Keratinocyte (primary cell): Measurements from ENCODE around the gene IFITM10. TPM values are rescaled to one million over a fixed set of nuclear protein-coding genes. Genes with fewer than 3 reads are reported as not detected.

ENCODE experiments used
- DNase-seq: peaks from one replicate; pipeline ENCODE4 v3.0.0-alpha.2; 2011; ENCODE audit warnings: low read depth, missing footprints, low spot score
- FAIRE-seq: peaks from 2 replicates; lab custom pipeline; 2011; peaks lifted over from hg19 to GRCh38; lab: Jason Lieb, UNC
- H2AFZ ChIP-seq: 2 replicates; pipeline ENCODE4 v1.6.0; 2012; ENCODE audit warnings: low read length, control low read depth, inconsistent platforms; ENCODE audit not compliant: control insufficient read depth
- H3K27ac ChIP-seq: 2 replicates; pipeline ENCODE4 v1.5.1; 2011; ENCODE audit warnings: low read length; ENCODE audit not compliant: control insufficient read depth, insufficient read depth
- H3K27me3 ChIP-seq: 3 replicates; pipeline ENCODE4 v1.6.0; 2011; ENCODE audit warnings: low read length; ENCODE audit not compliant: control insufficient read depth, insufficient read depth; ENCODE audit errors: extremely low read depth
- H3K36me3 ChIP-seq, 2 experiments: 2 replicates in 1 of 2; 3 replicates in 1 of 2; pipeline ENCODE4 v1.5.1; 2011; ENCODE audit warnings: low read length in 2 of 2, mild to moderate bottlenecking in 1 of 2; ENCODE audit not compliant: control insufficient read depth in 2 of 2, insufficient read depth in 2 of 2; ENCODE audit errors: extremely low read depth in 1 of 2
- H3K4me1 ChIP-seq: 3 replicates; pipeline ENCODE4 v1.5.1; 2011; ENCODE audit warnings: low read length; ENCODE audit not compliant: control insufficient read depth, insufficient read depth; ENCODE audit errors: extremely low read depth
- H3K4me2 ChIP-seq: 3 replicates; pipeline ENCODE4 v1.6.0; 2011; ENCODE audit warnings: low read depth, low read length; ENCODE audit not compliant: control insufficient read depth, insufficient read depth; ENCODE audit errors: extremely low read depth
- H3K4me3 ChIP-seq, 3 experiments: fragments of 200-600 bp in 1 of 3; sonication (generic) in 1 of 3; 2 replicates in 2 of 3; 3 replicates in 1 of 3; pipeline ENCODE4 v1.5.1; 2011 to 2016; ENCODE audit warnings: low read length in 3 of 3, mild to moderate bottlenecking in 3 of 3, control low read depth in 2 of 3, inconsistent platforms in 1 of 3, low read depth in 1 of 3, mixed read lengths in 1 of 3, mixed run types in 1 of 3, moderate library complexity in 1 of 3; ENCODE audit not compliant: control insufficient read depth in 2 of 3, insufficient read depth in 2 of 3; ENCODE audit errors: extremely low read depth in 1 of 3
- H3K79me2 ChIP-seq: 2 replicates; pipeline ENCODE4 v1.6.0; 2012; ENCODE audit warnings: low read length; ENCODE audit not compliant: control insufficient read depth, insufficient read depth
- H3K9ac ChIP-seq: 3 replicates; pipeline ENCODE4 v1.6.0; 2011; ENCODE audit warnings: low read length; ENCODE audit not compliant: control insufficient read depth, insufficient read depth; ENCODE audit errors: extremely low read depth
- H3K9me1 ChIP-seq: 3 replicates; pipeline ENCODE4 v1.6.0; 2011; ENCODE audit warnings: low read length; ENCODE audit not compliant: control insufficient read depth, insufficient read depth; ENCODE audit errors: extremely low read depth
- H3K9me3 ChIP-seq: 2 replicates; pipeline ENCODE4 v1.5.1; 2012; ENCODE audit warnings: low read depth, low read length; ENCODE audit not compliant: control insufficient read depth
- H4K20me1 ChIP-seq: 3 replicates; pipeline ENCODE4 v1.6.0; 2011; ENCODE audit warnings: low read length; ENCODE audit not compliant: control insufficient read depth, insufficient read depth; ENCODE audit errors: extremely low read depth
- CTCF ChIP-seq, 3 experiments: IDR thresholded peaks in 1 of 3; conservative IDR thresholded peaks in 1 of 3; optimal IDR thresholded peaks in 1 of 3; 2 replicates in 2 of 3; 3 replicates in 1 of 3; pipeline versions ENCODE3 to v1.5.1; 2011; ENCODE audit warnings: low read length in 3 of 3, mild to moderate bottlenecking in 3 of 3, moderate library complexity in 2 of 3, control low read depth in 1 of 3, inconsistent platforms in 1 of 3; ENCODE audit not compliant: insufficient read depth in 2 of 3; ENCODE audit errors: extremely low read depth in 1 of 3
- EZH2 ChIP-seq: IDR thresholded peaks from one replicate; pipeline ENCODE4 v1.6.1; 2012; ENCODE audit warnings: inconsistent platforms, mild to moderate bottlenecking, low read length, moderate library complexity
- dilution Hi-C: fragments of 300-500 bp; cut with MboI; formaldehyde crosslinking; loops from one replicate; pipeline ENCODE4 v1.7.0; 2020; ENCODE audit warnings: low sequenced_read_pairs; ENCODE audit not compliant: extremely low pct_ligation_motif_present
- polyA plus RNA-seq, 5 experiments: library from polyadenylated mRNA; depleted of rRNA in 3 of 5; stranded (reverse) in 3 of 5; stranded (forward) in 1 of 5; unstranded in 1 of 5; fragments of >200 nt; gene quantifications; 1 replicate in 1 of 5; 2 replicates in 3 of 5; 3 replicates in 1 of 5; pipeline versions ENCODE4 v1.2.1 to v1.2.3, GENCODE V29; 2011 to 2012; ENCODE audit warnings: missing spikeins in 2 of 5, low read depth in 1 of 5, low replicate concordance in 1 of 5

Gene IFITM10
- polyA plus RNA-seq, 1 donor (not counting 4 experiments of a cell fraction or from before 2014, with no cell fraction given) = 0.14 TPM

DNA sequence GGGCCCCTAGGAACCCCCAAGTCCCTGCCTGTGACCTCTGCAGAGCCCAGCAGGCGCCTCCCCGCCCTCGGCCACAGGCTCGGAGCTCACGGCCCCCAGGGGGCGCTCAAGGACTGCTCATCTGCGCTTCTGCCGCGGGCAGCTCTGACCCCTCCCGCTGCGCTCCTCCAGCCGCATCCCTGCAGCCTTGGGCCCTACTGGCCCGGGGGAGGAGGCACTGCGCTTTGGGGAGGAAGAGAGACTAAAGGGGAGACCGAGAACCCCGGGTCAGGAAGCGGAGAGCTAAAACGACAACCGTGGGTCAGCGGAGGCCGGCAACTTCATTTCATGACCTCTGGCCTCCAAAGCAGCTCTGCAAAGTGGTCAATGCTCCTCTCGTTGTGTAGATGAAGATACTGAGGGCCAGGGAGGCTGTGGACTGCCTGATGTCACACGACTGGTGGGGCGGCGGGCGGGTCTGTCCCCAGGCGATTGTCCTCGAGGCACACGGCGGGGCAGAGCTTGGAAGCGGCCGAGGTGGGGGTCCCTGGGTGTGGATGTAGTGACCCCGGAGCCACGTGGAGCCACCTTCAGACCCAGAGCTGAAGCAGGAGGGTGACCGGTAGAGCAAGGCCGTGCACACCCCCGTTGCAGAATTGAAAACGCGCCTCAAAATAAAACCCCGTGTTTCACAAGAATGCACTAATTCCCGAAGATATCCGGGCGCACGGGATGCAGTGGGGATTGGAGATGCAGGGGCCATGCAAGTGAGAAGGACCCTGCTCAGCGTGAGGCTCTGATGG lies 56.1 kb downstream of the IFITM10 start:
- Histone ChIP-seq H3K9me1 (no peaks in the 10 kb centered on the region), H3K9ac (no peak overlapping the region), H3K36me3 (no peaks in the 10 kb centered on the region), H3K4me1 (peaks cover 7% of the 10 kb centered on the region), H3K79me2 (no peaks in the 10 kb centered on the region), H3K4me2 (peak overlapping the region; percentile 88), H3K9me3 (no peaks in the 10 kb centered on the region), H3K4me3 (no peak overlapping the region), H3K27me3 (peaks cover 3% of the 10 kb centered on the region), H3K27ac (no peak overlapping the region), H4K20me1 (no peaks in the 10 kb centered on the region), H2AFZ (no peak overlapping the region)
- DNase-seq (no peak), FAIRE-seq (no peak)
- peak; percentile 62 to 97 (median 89) for TF ChIP-seq CTCF (optimal IDR thresholded peaks at IDR 0.05 in 1 of 3, IDR thresholded peaks at IDR 0.05 in 1 of 3, conservative IDR thresholded peaks at IDR 0.05 in 1 of 3; ENCODE audit: extremely low read depth in 1 of 3, insufficient read depth in 2 of 3, low read length in 3 of 3)
- TF ChIP-seq EZH2 = no peak
- dilution Hi-C loops = no loop called here

GRCh38 chr11:1693327-1694063 lies 56.9 kb downstream of the IFITM10 start:
- peak overlapping the region; percentile 96 for H2AFZ ChIP-seq
- no peaks in the 10 kb centered on the region for H3K79me2 ChIP-seq
- H3K27me3 ChIP-seq = peaks cover 3% of the 10 kb centered on the region
- DNase-seq = no peak
- peak overlapping the region; percentile 12 to 68 (median 44) for H3K4me3 ChIP-seq
- H3K9me1 ChIP-seq = no peaks in the 10 kb centered on the region
- no peak for FAIRE-seq
- TF ChIP-seq EZH2 (no peak), CTCF (optimal IDR thresholded peaks at IDR 0.05 in 1 of 3, IDR thresholded peaks at IDR 0.05 in 1 of 3, conservative IDR thresholded peaks at IDR 0.05 in 1 of 3; ENCODE audit: extremely low read depth in 1 of 3, insufficient read depth in 2 of 3, low read length in 3 of 3) (peak; percentile 72 to 98 (median 89))
- no peaks in the 10 kb centered on the region for H3K36me3 ChIP-seq
- dilution Hi-C loops = no loop called here
- no peaks in the 10 kb centered on the region for H3K9me3 ChIP-seq
- H4K20me1 ChIP-seq = no peaks in the 10 kb centered on the region
- H3K9ac ChIP-seq = peak overlapping the region; percentile 56
- H3K27ac ChIP-seq = peak overlapping the region; percentile 20
- peak overlapping the region; percentile 88 for H3K4me2 ChIP-seq
- H3K4me1 ChIP-seq = peaks cover 7% of the 10 kb centered on the region
